Measurements from ENCODE around the gene NOMO2. TPM values are rescaled to one million over a fixed set of nuclear protein-coding genes. Genes with fewer than 3 reads are reported as not detected.
"Not testable (repeated sequence)": the region's sequence is repeated elsewhere in the genome, so short reads cannot be mapped to it uniquely, and the experiment has no call there.

NOMO2 gene
- total RNA-seq, 1 experiment from 2014 or later = 96.3 TPM

GRCh38 chr16:18575298-18575917, 13.5 kb upstream of the NOMO2 start:
- not testable (repeated sequence) for DNase-seq (ENCODE audit: low read depth)

GRCh38 chr16:18573887-18574286, 12.0 kb upstream of the NOMO2 start:
- DNase-seq (ENCODE audit: low read depth) = not testable (repeated sequence)

- DNase-seq (ENCODE audit: low read depth) = not testable (repeated sequence)
Observed at GRCh38 chr16:18572973-18573372, 11.1 kb upstream of the NOMO2 start.

- DNase-seq (ENCODE audit: low read depth) = not testable (repeated sequence)
Observed at GRCh38 chr16:18571307-18571850, 9.5 kb upstream of the NOMO2 start.

- not testable (repeated sequence) for DNase-seq (ENCODE audit: low read depth)
Observed at GRCh38 chr16:18570529-18571306, 8.8 kb upstream of the NOMO2 start.

- not testable (repeated sequence) for DNase-seq (ENCODE audit: low read depth)
Observed at GRCh38 chr16:18560416-18561220, 1.3 kb downstream of the NOMO2 start.

GRCh38 chr16:18553671-18554070, 8.2 kb downstream of the NOMO2 start:
- DNase-seq (ENCODE audit: low read depth) = not testable (repeated sequence)

- DNase-seq (ENCODE audit: low read depth) = not testable (repeated sequence)
Observed at GRCh38 chr16:18547382-18547781, 14.5 kb downstream of the NOMO2 start.

- DNase-seq (ENCODE audit: low read depth) = not testable (repeated sequence)
Observed at GRCh38 chr16:18546853-18547252, 15.0 kb downstream of the NOMO2 start.

- DNase-seq (ENCODE audit: low read depth) = not testable (repeated sequence)
Observed at GRCh38 chr16:18544232-18545081, 17.4 kb downstream of the NOMO2 start.

GRCh38 chr16:18541912-18542311, 20.0 kb downstream of the NOMO2 start:
- DNase-seq (ENCODE audit: low read depth) = not testable (repeated sequence)

GRCh38 chr16:18537004-18537403, 24.9 kb downstream of the NOMO2 start:
- DNase-seq (ENCODE audit: low read depth) = not testable (repeated sequence)

- DNase-seq (ENCODE audit: low read depth) = not testable (repeated sequence)
Observed at GRCh38 chr16:18535519-18536168, 26.3 kb downstream of the NOMO2 start.

- not testable (repeated sequence) for DNase-seq (ENCODE audit: low read depth)
Observed at GRCh38 chr16:18534308-18534707, 27.6 kb downstream of the NOMO2 start.

GRCh38 chr16:18531323-18531722, 30.6 kb downstream of the NOMO2 start:
- DNase-seq (ENCODE audit: low read depth) = not testable (repeated sequence)

GRCh38 chr16:18530329-18530728, 31.6 kb downstream of the NOMO2 start:
- not testable (repeated sequence) for DNase-seq (ENCODE audit: low read depth)

- not testable (repeated sequence) for DNase-seq (ENCODE audit: low read depth)
Observed at GRCh38 chr16:18526547-18526946, 35.4 kb downstream of the NOMO2 start.

- DNase-seq (ENCODE audit: low read depth) = not testable (repeated sequence)
Observed at GRCh38 chr16:18525882-18526482, 35.9 kb downstream of the NOMO2 start.

GRCh38 chr16:18522637-18523036, 39.3 kb downstream of the NOMO2 start:
- not testable (repeated sequence) for DNase-seq (ENCODE audit: low read depth)

Measured in HT1080 (cell line).